ENCODE results near the gene RFX1. TPM values are rescaled to one million over a fixed set of nuclear protein-coding genes. Genes with fewer than 3 reads are reported as not detected.

Gene RFX1
- total RNA-seq, 1 experiment from 2014 or later, result 20.4 TPM

DNA sequence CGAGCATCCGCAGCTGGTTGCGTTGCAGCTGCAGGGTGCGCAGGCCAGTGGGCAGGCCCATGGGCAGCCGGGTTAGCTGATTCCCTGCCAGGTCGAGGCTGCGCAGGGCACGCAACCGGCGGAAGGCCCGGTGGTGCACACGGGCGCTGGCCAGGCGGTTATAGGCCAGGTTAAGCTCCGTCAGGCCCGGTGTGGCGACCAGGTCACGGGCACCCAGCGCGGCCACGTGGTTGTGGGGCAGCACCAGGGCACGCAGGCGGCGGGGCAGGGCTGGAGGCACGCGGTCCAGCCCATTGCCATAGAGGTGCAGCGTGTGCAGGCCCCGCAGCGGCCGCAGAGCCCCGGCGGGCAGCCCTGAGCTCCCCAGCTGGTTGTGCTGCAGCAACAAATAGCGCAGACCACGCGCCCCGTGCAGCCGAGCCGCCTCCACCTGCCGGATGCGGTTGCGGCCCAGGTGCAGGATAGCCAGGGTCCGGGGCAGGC, 73.2 kb downstream of the RFX1 start (continued):
- TF ChIP-seq USF2 (CRISPR knock-in tag; IDR thresholded peaks at IDR 0.05), result no peak
- TF ChIP-seq, protein P1, sequence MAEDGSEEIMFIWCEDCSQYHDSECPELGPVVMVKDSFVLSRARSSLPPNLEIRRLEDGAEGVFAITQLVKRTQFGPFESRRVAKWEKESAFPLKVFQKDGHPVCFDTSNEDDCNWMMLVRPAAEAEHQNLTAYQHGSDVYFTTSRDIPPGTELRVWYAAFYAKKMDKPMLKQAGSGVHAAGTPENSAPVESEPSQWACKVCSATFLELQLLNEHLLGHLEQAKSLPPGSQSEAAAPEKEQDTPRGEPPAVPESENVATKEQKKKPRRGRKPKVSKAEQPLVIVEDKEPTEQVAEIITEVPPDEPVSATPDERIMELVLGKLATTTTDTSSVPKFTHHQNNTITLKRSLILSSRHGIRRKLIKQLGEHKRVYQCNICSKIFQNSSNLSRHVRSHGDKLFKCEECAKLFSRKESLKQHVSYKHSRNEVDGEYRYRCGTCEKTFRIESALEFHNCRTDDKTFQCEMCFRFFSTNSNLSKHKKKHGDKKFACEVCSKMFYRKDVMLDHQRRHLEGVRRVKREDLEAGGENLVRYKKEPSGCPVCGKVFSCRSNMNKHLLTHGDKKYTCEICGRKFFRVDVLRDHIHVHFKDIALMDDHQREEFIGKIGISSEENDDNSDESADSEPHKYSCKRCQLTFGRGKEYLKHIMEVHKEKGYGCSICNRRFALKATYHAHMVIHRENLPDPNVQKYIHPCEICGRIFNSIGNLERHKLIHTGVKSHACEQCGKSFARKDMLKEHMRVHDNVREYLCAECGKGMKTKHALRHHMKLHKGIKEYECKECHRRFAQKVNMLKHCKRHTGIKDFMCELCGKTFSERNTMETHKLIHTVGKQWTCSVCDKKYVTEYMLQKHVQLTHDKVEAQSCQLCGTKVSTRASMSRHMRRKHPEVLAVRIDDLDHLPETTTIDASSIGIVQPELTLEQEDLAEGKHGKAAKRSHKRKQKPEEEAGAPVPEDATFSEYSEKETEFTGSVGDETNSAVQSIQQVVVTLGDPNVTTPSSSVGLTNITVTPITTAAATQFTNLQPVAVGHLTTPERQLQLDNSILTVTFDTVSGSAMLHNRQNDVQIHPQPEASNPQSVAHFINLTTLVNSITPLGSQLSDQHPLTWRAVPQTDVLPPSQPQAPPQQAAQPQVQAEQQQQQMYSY (CRISPR knock-in tag; IDR thresholded peaks at IDR 0.05), result no peak
- no peak for TF ChIP-seq KAT7 (CRISPR knock-in tag; IDR thresholded peaks at IDR 0.05; ENCODE audit: borderline replicate concordance)
- TF ChIP-seq, protein P2, sequence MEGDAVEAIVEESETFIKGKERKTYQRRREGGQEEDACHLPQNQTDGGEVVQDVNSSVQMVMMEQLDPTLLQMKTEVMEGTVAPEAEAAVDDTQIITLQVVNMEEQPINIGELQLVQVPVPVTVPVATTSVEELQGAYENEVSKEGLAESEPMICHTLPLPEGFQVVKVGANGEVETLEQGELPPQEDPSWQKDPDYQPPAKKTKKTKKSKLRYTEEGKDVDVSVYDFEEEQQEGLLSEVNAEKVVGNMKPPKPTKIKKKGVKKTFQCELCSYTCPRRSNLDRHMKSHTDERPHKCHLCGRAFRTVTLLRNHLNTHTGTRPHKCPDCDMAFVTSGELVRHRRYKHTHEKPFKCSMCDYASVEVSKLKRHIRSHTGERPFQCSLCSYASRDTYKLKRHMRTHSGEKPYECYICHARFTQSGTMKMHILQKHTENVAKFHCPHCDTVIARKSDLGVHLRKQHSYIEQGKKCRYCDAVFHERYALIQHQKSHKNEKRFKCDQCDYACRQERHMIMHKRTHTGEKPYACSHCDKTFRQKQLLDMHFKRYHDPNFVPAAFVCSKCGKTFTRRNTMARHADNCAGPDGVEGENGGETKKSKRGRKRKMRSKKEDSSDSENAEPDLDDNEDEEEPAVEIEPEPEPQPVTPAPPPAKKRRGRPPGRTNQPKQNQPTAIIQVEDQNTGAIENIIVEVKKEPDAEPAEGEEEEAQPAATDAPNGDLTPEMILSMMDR (IDR thresholded peaks at IDR 0.05), result no peak

- Mint-ChIP-seq H3K4me3 (no peak overlapping the region), H3K4me1 (peaks cover 24% of the 10 kb centered on the region), H3K9me3 (no peaks in the 10 kb centered on the region), H3K27me3 (ENCODE audit: low read depth) (no peaks in the 10 kb centered on the region), H3K27ac (no peak overlapping the region), H3K36me3 (peaks cover 9% of the 10 kb centered on the region; the same call in 1 of the 2 replicates)
- DNase-seq (ENCODE audit: low spot score) (no peak), ATAC-seq (no peak)
- ChIA-PET CTCF (interaction anchor here (0.6 to 3.8 kb wide), 7 partner anchors 13 to 127 kb away, joined by 3 to 39 read pairs (median 9); partner anchors contain the start of genes DCAF15 and IL27RA), POLR2A (interaction anchor here (0.7 kb wide), 1 partner anchor 110 kb away, joined by 4 read pairs; no protein-coding TSS in a partner anchor)
- TF ChIP-seq, protein P3, sequence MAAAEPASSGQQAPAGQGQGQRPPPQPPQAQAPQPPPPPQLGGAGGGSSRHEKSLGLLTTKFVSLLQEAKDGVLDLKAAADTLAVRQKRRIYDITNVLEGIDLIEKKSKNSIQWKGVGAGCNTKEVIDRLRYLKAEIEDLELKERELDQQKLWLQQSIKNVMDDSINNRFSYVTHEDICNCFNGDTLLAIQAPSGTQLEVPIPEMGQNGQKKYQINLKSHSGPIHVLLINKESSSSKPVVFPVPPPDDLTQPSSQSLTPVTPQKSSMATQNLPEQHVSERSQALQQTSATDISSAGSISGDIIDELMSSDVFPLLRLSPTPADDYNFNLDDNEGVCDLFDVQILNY (CRISPR knock-in tag; IDR thresholded peaks at IDR 0.05), result no peak
- peak; percentile 87 for TF ChIP-seq ZNF121 (CRISPR knock-in tag; IDR thresholded peaks at IDR 0.05)
These were observed 73.9 kb downstream of the RFX1 start for GRCh38 chr19:13932149-13932637.

DNA sequence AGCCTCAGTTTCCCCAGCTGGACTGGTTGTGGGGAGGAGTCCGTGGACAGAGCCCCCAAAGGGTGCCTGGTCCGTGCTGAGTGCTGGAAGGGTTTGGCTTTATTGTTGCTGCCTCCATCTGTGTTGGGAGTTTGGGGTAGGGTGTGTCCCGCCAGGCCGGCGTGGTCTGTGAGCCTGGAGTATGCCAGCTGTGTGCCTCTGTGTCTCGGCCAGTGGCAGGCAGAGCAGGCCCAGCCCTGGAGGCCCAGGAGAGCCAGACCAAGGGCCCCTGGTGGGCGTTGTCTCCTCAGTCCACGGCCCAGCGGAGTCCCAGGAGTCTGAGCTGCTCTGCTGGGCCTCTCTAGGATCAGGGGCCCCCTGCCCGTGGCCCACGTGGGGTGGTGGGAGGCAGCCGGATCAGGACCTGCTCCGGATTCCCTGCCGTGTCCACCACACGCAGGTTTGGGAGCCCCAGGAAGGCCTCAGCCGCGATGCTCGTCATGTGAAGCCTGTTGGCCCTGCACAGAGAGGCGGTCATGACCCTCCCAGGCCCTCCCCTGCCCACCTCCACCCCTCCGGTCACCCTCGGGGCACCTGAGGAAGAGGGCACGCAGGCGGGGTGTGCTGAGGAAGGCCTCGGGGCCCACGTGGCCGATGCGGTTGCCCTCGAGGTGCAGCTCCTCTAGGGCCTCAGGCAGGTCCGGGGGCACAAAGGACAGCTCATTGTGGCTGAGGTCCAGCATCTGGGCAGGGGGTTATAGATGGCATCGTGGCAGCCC, 74.5 kb downstream of the RFX1 start:
- no peak overlapping the region for H3K4me3 Mint-ChIP-seq
- H3K4me1 Mint-ChIP-seq, result peaks cover 24% of the 10 kb centered on the region
- H3K36me3 Mint-ChIP-seq, result peaks cover 15% of the 10 kb centered on the region; the same call in 1 of the 2 replicates
- DNase-seq (ENCODE audit: low spot score) (no peak), ATAC-seq (no peak)
- no peaks in the 10 kb centered on the region for H3K27me3 Mint-ChIP-seq (ENCODE audit: low read depth)
- H3K27ac Mint-ChIP-seq, result no peak overlapping the region
- H3K9me3 Mint-ChIP-seq, result no peaks in the 10 kb centered on the region
- ChIA-PET CTCF (interaction anchor here (1.0 to 3.8 kb wide), 2 partner anchors 21 to 111 kb away, joined by 3 to 39 read pairs; partner anchors contain the start of gene DCAF15), POLR2A (interaction anchor here (0.7 kb wide), 1 partner anchor 111 kb away, joined by 4 read pairs; no protein-coding TSS in a partner anchor)
- no peak for TF ChIP-seq JAZF1 (CRISPR knock-in tag; IDR thresholded peaks at IDR 0.05)
- TF ChIP-seq, protein P4, sequence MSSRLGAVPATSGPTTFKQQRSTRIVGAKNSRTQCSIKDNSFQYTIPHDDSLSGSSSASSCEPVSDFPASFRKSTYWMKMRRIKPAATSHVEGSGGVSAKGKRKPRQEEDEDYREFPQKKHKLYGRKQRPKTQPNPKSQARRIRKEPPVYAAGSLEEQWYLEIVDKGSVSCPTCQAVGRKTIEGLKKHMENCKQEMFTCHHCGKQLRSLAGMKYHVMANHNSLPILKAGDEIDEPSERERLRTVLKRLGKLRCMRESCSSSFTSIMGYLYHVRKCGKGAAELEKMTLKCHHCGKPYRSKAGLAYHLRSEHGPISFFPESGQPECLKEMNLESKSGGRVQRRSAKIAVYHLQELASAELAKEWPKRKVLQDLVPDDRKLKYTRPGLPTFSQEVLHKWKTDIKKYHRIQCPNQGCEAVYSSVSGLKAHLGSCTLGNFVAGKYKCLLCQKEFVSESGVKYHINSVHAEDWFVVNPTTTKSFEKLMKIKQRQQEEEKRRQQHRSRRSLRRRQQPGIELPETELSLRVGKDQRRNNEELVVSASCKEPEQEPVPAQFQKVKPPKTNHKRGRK (CRISPR knock-in tag; IDR thresholded peaks at IDR 0.05; ENCODE audit: borderline replicate concordance), result no peak
- no peak for TF ChIP-seq GTF2I (CRISPR knock-in tag; conservative IDR thresholded peaks at IDR 0.05)
- no peak for TF ChIP-seq ZNF219 (CRISPR knock-in tag; IDR thresholded peaks at IDR 0.05; ENCODE audit: borderline replicate concordance)
- TF ChIP-seq, protein P5, sequence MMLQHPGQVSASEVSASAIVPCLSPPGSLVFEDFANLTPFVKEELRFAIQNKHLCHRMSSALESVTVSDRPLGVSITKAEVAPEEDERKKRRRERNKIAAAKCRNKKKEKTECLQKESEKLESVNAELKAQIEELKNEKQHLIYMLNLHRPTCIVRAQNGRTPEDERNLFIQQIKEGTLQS (CRISPR knock-in tag; conservative IDR thresholded peaks at IDR 0.05), result no peak
- no peak for TF ChIP-seq ZNF317 (CRISPR knock-in tag; IDR thresholded peaks at IDR 0.05; ENCODE audit: borderline replicate concordance, low read depth)
- no peak for TF ChIP-seq SP1 (CRISPR knock-in tag; conservative IDR thresholded peaks at IDR 0.05)
- TF ChIP-seq, protein P3 (CRISPR knock-in tag; IDR thresholded peaks at IDR 0.05), result no peak
- no peak for TF ChIP-seq NR3C1 (CRISPR knock-in tag; conservative IDR thresholded peaks at IDR 0.05; ENCODE audit: low read depth)
- no peak for TF ChIP-seq IRF2 (CRISPR knock-in tag; IDR thresholded peaks at IDR 0.05; ENCODE audit: borderline replicate concordance, low read depth)
- TF ChIP-seq ZNF121 (CRISPR knock-in tag; IDR thresholded peaks at IDR 0.05), result no peak
- no peak for TF ChIP-seq ZNF138 (CRISPR knock-in tag; conservative IDR thresholded peaks at IDR 0.05)
- no peak for TF ChIP-seq GRHL2 (CRISPR knock-in tag; IDR thresholded peaks at IDR 0.05; ENCODE audit: insufficient replicate concordance, severe bottlenecking)
- no peak for TF ChIP-seq ZNF671 (CRISPR knock-in tag; IDR thresholded peaks at IDR 0.05)
- no peak for TF ChIP-seq SMAD4 (CRISPR knock-in tag; IDR thresholded peaks at IDR 0.05)
